Fibroblast of pulmonary artery (primary cell): ENCODE results near the gene ANK2.

Source experiments
- DNase-seq: peaks from one replicate; pipeline ENCODE4 v3.0.0-alpha.2; 2010; ENCODE audit warnings: low read depth
- H3K4me3 ChIP-seq: replicated peaks from 2 replicates; pipeline ENCODE4 v1.5.1; 2011; ENCODE audit warnings: low read depth, mild to moderate bottlenecking, control low read depth, low read length, moderate library complexity
- TF ChIP-seq, protein P1 (sequence below): IDR thresholded peaks from 2 replicates; pipeline ENCODE4 v1.5.1; 2011; ENCODE audit warnings: mild to moderate bottlenecking, control low read depth, low read length, inconsistent platforms; ENCODE audit errors: missing control alignments

ANK2 gene

DNA sequence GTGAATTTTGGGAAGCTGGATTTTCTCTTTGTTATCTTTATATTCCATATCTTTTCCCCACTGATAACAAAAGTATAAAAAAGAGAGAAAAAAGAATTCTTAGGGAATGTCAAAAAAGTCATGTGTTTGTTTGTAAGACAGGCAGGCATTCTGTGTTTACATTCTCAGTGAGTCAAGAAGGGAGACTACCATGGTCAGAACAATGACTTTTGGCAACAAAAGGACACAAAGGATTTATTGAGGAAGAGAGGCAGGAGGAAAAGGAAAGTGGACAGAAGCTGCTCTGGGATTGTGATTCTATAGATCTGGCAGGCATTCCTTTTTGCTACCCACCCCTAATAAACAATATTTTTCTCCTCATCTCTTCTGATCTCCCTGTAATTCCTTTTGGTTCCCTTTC, 5.9 kb upstream of the ANK2 start:
- H3K4me3 ChIP-seq: no peak overlapping the region
- peak; percentile 18 for DNase-seq
- TF ChIP-seq, protein P1, sequence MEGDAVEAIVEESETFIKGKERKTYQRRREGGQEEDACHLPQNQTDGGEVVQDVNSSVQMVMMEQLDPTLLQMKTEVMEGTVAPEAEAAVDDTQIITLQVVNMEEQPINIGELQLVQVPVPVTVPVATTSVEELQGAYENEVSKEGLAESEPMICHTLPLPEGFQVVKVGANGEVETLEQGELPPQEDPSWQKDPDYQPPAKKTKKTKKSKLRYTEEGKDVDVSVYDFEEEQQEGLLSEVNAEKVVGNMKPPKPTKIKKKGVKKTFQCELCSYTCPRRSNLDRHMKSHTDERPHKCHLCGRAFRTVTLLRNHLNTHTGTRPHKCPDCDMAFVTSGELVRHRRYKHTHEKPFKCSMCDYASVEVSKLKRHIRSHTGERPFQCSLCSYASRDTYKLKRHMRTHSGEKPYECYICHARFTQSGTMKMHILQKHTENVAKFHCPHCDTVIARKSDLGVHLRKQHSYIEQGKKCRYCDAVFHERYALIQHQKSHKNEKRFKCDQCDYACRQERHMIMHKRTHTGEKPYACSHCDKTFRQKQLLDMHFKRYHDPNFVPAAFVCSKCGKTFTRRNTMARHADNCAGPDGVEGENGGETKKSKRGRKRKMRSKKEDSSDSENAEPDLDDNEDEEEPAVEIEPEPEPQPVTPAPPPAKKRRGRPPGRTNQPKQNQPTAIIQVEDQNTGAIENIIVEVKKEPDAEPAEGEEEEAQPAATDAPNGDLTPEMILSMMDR: no peak

DNA sequence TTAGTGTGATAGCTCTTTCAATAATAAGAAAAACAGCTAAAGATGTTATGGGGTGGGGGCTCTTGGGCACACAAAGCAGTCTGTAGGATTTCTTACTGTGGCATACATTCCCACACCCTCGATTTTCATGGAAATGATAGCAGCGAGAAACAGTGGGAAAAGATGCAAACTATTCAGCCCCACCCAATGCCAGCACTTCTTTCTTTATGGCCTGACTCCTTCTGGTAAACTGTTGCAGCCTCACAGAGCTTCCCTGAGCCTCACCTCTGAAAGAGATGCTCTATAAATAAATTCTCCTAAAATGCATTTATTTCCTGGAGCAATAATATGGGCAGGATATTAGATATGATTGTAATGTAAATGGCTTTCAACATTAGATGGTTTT, 910 bp downstream of the ANK2 start:
- DNase-seq: no peak
- H3K4me3 ChIP-seq: no peak overlapping the region
- TF ChIP-seq, protein P1: no peak

DNA sequence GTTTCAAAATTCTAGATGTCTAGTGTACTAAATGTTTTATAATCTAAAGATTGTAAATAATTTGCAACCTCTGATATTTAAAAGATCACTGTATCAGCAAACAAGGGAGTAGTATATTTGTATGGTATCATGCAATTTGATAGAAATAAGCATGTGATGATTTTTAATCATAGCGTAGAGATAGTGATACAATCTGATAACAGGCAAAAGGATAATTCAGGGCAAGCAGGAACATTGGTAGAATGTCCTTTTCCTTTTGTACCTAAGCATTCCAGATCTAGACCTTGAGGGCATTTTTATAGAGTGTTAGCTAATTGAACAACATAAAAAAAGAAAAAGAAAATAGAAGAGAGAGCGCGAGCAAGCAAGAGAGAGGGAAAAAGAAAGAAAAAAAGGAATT, 1.4 kb downstream of the ANK2 start:
- TF ChIP-seq, protein P1: no peak
- H3K4me3 ChIP-seq: no peak overlapping the region
- no peak for DNase-seq

DNA sequence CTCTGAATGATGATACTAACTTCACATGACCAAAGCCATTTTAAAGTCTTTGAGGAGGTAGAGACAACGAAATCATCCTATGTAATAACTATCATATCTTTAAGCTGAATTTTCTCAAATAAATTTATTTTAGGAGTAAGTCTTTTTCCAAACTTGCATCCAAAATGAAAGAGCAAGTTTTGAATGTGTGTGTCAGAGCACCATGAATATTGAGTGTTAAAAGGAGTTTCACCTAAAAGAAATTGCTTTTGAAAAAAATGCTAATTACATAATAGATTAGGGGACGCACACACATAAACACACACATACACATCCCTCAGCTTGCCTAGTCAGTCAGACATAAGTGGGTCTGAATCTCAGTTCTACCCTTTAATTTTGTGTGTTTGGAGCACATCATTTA, 1.9 kb downstream of the ANK2 start:
- TF ChIP-seq, protein P1: no peak
- H3K4me3 ChIP-seq: no peak overlapping the region
- no peak for DNase-seq

DNA sequence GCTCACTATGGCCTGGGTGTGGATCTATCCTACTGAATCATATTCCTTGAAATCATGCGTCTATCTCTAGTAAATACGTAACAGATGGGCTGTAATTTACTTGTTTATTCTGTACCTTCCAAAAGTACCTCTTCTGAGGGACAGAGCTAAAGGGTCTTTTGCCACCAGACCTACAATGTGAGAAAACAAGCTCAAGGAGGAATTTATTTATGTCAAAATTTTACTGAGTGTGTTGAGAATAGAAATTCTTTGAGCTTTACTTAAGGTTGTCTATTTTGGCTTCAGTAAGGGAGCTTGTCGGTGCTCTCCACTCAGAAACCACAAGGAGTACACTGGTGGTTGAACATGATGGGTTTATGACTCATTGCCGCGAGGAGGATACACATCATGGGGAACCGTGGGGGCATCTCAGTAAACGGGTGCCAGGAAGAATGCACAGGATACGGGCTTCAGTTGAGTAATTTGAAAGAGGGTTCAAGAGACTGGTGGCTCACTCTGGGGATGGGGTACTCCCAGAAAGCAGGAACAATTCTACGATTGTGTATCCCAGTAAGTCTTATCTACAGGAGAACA, 3.0 kb downstream of the ANK2 start:
- DNase-seq: peak; percentile 47
- no peak overlapping the region for H3K4me3 ChIP-seq
- TF ChIP-seq, protein P1: no peak

DNA sequence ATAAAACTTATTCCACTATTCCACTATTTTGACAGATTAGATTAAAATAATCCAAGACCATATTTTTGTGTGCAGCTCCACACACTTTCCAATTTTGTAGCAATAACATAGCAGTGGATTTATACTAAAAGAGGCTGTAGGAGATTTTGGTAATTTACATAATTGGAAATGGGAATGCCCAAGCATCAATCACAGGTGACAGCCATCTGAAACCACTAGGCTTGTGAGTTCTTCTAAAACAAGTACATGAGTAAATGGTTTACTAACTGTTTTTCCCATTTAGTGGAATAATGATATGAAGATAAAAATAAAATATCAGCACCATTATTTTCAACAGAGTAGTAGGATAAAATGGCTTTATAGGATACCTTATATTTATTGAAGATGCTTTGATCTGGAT, 4.4 kb downstream of the ANK2 start:
- DNase-seq: no peak
- TF ChIP-seq, protein P1: no peak
- no peak overlapping the region for H3K4me3 ChIP-seq

DNA sequence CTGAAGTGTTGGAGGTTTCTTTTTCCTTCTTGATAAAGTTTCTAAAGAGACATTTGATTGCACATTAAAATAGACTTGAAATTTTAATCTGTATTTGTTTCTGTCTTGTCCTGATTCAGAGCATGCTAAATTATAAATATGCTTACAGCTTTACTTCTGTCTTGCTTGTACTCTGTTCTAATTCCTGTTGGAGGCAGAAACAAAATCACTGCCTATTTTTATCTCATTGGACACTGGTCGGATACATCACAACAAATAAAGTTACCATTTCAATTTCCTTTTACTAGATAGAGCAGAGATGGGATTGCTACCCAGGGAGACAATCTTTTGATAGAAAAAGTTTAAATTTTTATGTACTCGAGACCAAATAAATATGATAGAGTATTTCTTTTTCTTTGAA, 6.9 kb downstream of the ANK2 start:
- TF ChIP-seq, protein P1: no peak
- no peak overlapping the region for H3K4me3 ChIP-seq
- DNase-seq: no peak
